OCI-LY1 (cell line): Measurements from ENCODE around the gene ATP8B3.
A peak's percentile ranks its signal among the peaks of the same experiment; 100 is the strongest.

Experiments used
- H2AFZ ChIP-seq: fragments of 200-600 bp; sonication (generic), shearing (Covaris generic); 2 replicates; pipeline ENCODE4 v1.6.0; 2014; ENCODE audit warnings: antibody characterized with exemption, mild to moderate bottlenecking, low read length
- H3F3A ChIP-seq: fragments of 200-600 bp; sonication (generic), shearing (Covaris generic); 2 replicates; pipeline ENCODE4 v1.6.0; 2014; ENCODE audit warnings: mild to moderate bottlenecking, antibody characterized with exemption, low read length, moderate library complexity; ENCODE audit not compliant: insufficient read depth
- H3K27ac ChIP-seq: fragments of 200-600 bp; sonication (generic); 2 replicates; pipeline ENCODE4 v1.5.1; 2014; ENCODE audit warnings: low read length, mixed run types, mild to moderate bottlenecking, low read depth; ENCODE audit not compliant: poor library complexity, severe bottlenecking
- H3K27me3 ChIP-seq: fragments of 200-600 bp; sonication (generic); 2 replicates; pipeline ENCODE4 v1.6.0; 2014; ENCODE audit warnings: antibody characterized with exemption, mild to moderate bottlenecking, low read length, moderate library complexity; ENCODE audit not compliant: insufficient read depth
- H3K36me3 ChIP-seq: fragments of 200-600 bp; sonication (generic); 2 replicates; pipeline ENCODE4 v1.6.1; 2014; ENCODE audit warnings: mild to moderate bottlenecking, antibody characterized with exemption, low read length, moderate library complexity, mixed read lengths; ENCODE audit not compliant: insufficient read depth
- H3K4me1 ChIP-seq: fragments of 200-600 bp; sonication (generic); 2 replicates; pipeline ENCODE4 v1.5.1; 2014; ENCODE audit warnings: mild to moderate bottlenecking, low read length, moderate library complexity; ENCODE audit not compliant: insufficient read depth, severe bottlenecking
- H3K4me2 ChIP-seq: fragments of 200-600 bp; sonication (generic), shearing (Covaris generic); 2 replicates; pipeline ENCODE4 v1.6.1; 2014; ENCODE audit warnings: low read length
- H3K4me3 ChIP-seq: fragments of 200-600 bp; sonication (generic); 2 replicates; pipeline ENCODE4 v1.5.1; 2014; ENCODE audit warnings: low read length, low read depth, mild to moderate bottlenecking, mixed read lengths; ENCODE audit not compliant: poor library complexity, severe bottlenecking
- H3K79me2 ChIP-seq: fragments of 200-600 bp; shearing (Covaris generic); 2 replicates; pipeline ENCODE4 v1.6.1; 2016; ENCODE audit warnings: mixed run types, low read length, mixed read lengths; ENCODE audit not compliant: insufficient read depth
- H3K9ac ChIP-seq: fragments of 200-600 bp; sonication (generic), shearing (Covaris generic); 2 replicates; pipeline ENCODE4 v1.6.1; 2014; ENCODE audit warnings: mild to moderate bottlenecking, low read length, mixed read lengths
- H3K9me2 ChIP-seq: fragments of 200-600 bp; sonication (generic), shearing (Covaris generic); 2 replicates; pipeline ENCODE4 v1.6.1; 2014; ENCODE audit warnings: low read depth, mild to moderate bottlenecking, low read length, mixed read lengths
- H3K9me3 ChIP-seq: fragments of 200-600 bp; shearing (Covaris generic); 2 replicates; pipeline ENCODE4 v1.6.1; 2014; ENCODE audit warnings: low read length, mixed read lengths
- H4K20me1 ChIP-seq: fragments of 200-600 bp; sonication (generic), shearing (Covaris generic); 2 replicates; pipeline ENCODE4 v1.6.0; 2016; ENCODE audit warnings: mild to moderate bottlenecking, low read length; ENCODE audit not compliant: insufficient read depth
- EZH2 ChIP-seq: fragments of 200-600 bp; sonication (generic), shearing (Covaris generic); IDR thresholded peaks from 2 replicates; pipeline ENCODE4 v1.8.0; 2017; ENCODE audit warnings: borderline replicate concordance, mixed run types, mild to moderate bottlenecking, antibody characterized with exemption, low read length, moderate library complexity, mixed read lengths
- TF ChIP-seq, protein P1 (sequence below): fragments of 200-600 bp; sonication (generic), shearing (Covaris generic); IDR thresholded peaks from 2 replicates; pipeline ENCODE4 v1.5.1; 2017; ENCODE audit warnings: mild to moderate bottlenecking, antibody characterized with exemption, low read length, moderate library complexity, mixed read lengths

ATP8B3 gene

DNA sequence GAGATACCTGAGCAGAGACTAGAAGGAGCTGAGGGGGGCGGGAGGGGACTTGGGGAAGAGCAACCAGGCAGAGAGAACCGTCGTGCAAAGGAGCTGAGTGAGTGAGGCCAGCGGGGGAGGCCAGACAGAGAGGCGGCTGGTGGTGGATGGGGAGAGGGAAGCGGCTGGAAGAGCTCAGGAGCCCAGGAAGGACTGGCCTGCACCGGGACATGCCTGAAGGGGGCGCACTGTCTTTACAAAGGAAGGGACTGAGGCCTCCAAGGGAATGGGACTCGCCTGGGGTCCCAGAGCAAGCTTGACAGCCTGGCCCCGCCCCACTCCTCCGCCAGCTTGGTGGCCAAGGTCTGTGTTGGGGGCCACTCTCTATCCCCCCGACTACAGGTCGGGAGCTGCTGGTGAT lies 43.8 kb downstream of the ATP8B3 start:
- H4K20me1 ChIP-seq = no peaks in the 10 kb centered on the region
- H2AFZ ChIP-seq = no peak overlapping the region
- no peaks in the 10 kb centered on the region for H3F3A ChIP-seq
- no peaks in the 10 kb centered on the region for H3K36me3 ChIP-seq
- peaks cover 15% of the 10 kb centered on the region; the same call in 1 of the 2 replicates for H3K27me3 ChIP-seq
- H3K9me2 ChIP-seq = no peaks in the 10 kb centered on the region
- no peak overlapping the region for H3K4me3 ChIP-seq
- no peak overlapping the region for H3K4me2 ChIP-seq
- no peaks in the 10 kb centered on the region for H3K4me1 ChIP-seq
- H3K79me2 ChIP-seq = no peaks in the 10 kb centered on the region
- no peak overlapping the region for H3K27ac ChIP-seq
- TF ChIP-seq, protein P1, sequence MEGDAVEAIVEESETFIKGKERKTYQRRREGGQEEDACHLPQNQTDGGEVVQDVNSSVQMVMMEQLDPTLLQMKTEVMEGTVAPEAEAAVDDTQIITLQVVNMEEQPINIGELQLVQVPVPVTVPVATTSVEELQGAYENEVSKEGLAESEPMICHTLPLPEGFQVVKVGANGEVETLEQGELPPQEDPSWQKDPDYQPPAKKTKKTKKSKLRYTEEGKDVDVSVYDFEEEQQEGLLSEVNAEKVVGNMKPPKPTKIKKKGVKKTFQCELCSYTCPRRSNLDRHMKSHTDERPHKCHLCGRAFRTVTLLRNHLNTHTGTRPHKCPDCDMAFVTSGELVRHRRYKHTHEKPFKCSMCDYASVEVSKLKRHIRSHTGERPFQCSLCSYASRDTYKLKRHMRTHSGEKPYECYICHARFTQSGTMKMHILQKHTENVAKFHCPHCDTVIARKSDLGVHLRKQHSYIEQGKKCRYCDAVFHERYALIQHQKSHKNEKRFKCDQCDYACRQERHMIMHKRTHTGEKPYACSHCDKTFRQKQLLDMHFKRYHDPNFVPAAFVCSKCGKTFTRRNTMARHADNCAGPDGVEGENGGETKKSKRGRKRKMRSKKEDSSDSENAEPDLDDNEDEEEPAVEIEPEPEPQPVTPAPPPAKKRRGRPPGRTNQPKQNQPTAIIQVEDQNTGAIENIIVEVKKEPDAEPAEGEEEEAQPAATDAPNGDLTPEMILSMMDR = peak; percentile 23; the same call in 1 of the 2 replicates
- no peak for TF ChIP-seq EZH2
- H3K9me3 ChIP-seq = peaks cover 9% of the 10 kb centered on the region
- no peak overlapping the region for H3K9ac ChIP-seq

- H3K27ac ChIP-seq = no peak overlapping the region
- no peak overlapping the region for H2AFZ ChIP-seq
- H3K9ac ChIP-seq = no peak overlapping the region
- TF ChIP-seq EZH2 = no peak
- TF ChIP-seq, protein P1 = peak; percentile 87
- no peaks in the 10 kb centered on the region for H3K9me2 ChIP-seq
- no peaks in the 10 kb centered on the region for H3K36me3 ChIP-seq
- peaks cover 9% of the 10 kb centered on the region for H3K9me3 ChIP-seq
- no peaks in the 10 kb centered on the region for H3K79me2 ChIP-seq
- H3K4me1 ChIP-seq = no peaks in the 10 kb centered on the region
- no peaks in the 10 kb centered on the region for H4K20me1 ChIP-seq
- H3F3A ChIP-seq = no peaks in the 10 kb centered on the region
- no peak overlapping the region for H3K4me2 ChIP-seq
- H3K27me3 ChIP-seq = peaks cover 15% of the 10 kb centered on the region; the same call in 1 of the 2 replicates
- H3K4me3 ChIP-seq = no peak overlapping the region
Measured at GRCh38 chr19:1767464-1767933, 44.6 kb downstream of the ATP8B3 start.

- TF ChIP-seq EZH2 = no peak
- TF ChIP-seq, protein P1 = no peak
- peaks cover 9% of the 10 kb centered on the region for H3K9me3 ChIP-seq
- no peaks in the 10 kb centered on the region for H3F3A ChIP-seq
- no peaks in the 10 kb centered on the region for H3K79me2 ChIP-seq
- H2AFZ ChIP-seq = no peak overlapping the region
- no peaks in the 10 kb centered on the region for H3K9me2 ChIP-seq
- no peak overlapping the region for H3K4me2 ChIP-seq
- no peaks in the 10 kb centered on the region for H3K4me1 ChIP-seq
- H3K36me3 ChIP-seq = no peaks in the 10 kb centered on the region
- no peak overlapping the region for H3K27ac ChIP-seq
- H4K20me1 ChIP-seq = no peaks in the 10 kb centered on the region
- no peak overlapping the region for H3K4me3 ChIP-seq
- H3K27me3 ChIP-seq = peaks cover 15% of the 10 kb centered on the region; the same call in 1 of the 2 replicates
- no peak overlapping the region for H3K9ac ChIP-seq
Measured at GRCh38 chr19:1766800-1767352, 45.2 kb downstream of the ATP8B3 start.
